GM12865 (cell line): ENCODE measurements around the gene ATXN1.

Experiments used
- DNase-seq: peaks from one replicate; pipeline ENCODE4 v3.0.0; 2010; ENCODE audit warnings: low read depth
- H3K4me3 ChIP-seq: 2 replicates; pipeline ENCODE4 v1.5.1; 2011; ENCODE audit warnings: mild to moderate bottlenecking, low read depth, low read length, control low read depth
- CTCF ChIP-seq: IDR thresholded peaks from 2 replicates; pipeline ENCODE4 v1.5.1; 2011; ENCODE audit warnings: low read length, control low read depth, low read depth, inconsistent platforms; ENCODE audit not compliant: insufficient read depth; ENCODE audit errors: missing control alignments

The ATXN1 gene

GRCh38 chr6:16689788-16690607 is 71.3 kb downstream of the ATXN1 start:
- TF ChIP-seq CTCF = no peak
- H3K4me3 ChIP-seq = no peak overlapping the region
- DNase-seq = no peak

- no peak overlapping the region for H3K4me3 ChIP-seq
- no peak for DNase-seq
- no peak for TF ChIP-seq CTCF
Measured at GRCh38 chr6:16688984-16689636, 72.2 kb downstream of the ATXN1 start.

GRCh38 chr6:16688436-16688835 is 72.8 kb downstream of the ATXN1 start:
- H3K4me3 ChIP-seq = no peak overlapping the region
- no peak for DNase-seq
- TF ChIP-seq CTCF = no peak

GRCh38 chr6:16687045-16687444 is 74.2 kb downstream of the ATXN1 start:
- TF ChIP-seq CTCF = no peak
- no peak overlapping the region for H3K4me3 ChIP-seq
- DNase-seq = no peak

GRCh38 chr6:16684896-16685554 is 76.2 kb downstream of the ATXN1 start:
- TF ChIP-seq CTCF = no peak
- DNase-seq = peak; percentile 65
- H3K4me3 ChIP-seq = no peak overlapping the region

- H3K4me3 ChIP-seq = no peak overlapping the region
- TF ChIP-seq CTCF = no peak
- no peak for DNase-seq
Measured at GRCh38 chr6:16684195-16684689, 77.0 kb downstream of the ATXN1 start.
